Inflammatory macrophage treated with lipopolysaccharide for 1 hour (primary cell): ENCODE data around the gene MEGF9.
"Not testable (repeated sequence)": the region's sequence is repeated elsewhere in the genome, so short reads cannot be mapped to it uniquely, and the experiment has no call there.

ENCODE experiments used
- DNase-seq, 2 donors: peaks; one replicate each; pipeline ENCODE4 v3.0.0-alpha.2; 2020 to 2022

Gene MEGF9

DNA sequence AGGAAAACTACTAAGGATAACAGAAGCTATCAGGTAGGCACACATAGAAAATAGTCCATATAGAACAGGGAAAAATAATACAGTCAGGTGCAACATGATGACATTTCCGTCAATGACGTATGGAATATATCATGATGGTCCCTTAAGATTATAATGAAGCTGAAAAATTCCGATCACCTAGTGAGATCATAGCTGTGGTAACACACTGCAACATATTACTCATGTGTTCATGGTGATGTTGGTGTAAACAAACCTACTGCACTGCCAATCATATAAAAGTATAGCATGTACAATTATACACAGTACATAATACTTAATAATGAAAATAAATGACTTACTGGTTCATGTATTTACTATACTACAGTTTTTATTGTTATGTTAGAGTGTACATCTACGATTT is 60.0 kb downstream of the MEGF9 start:
- DNase-seq = no peak

DNA sequence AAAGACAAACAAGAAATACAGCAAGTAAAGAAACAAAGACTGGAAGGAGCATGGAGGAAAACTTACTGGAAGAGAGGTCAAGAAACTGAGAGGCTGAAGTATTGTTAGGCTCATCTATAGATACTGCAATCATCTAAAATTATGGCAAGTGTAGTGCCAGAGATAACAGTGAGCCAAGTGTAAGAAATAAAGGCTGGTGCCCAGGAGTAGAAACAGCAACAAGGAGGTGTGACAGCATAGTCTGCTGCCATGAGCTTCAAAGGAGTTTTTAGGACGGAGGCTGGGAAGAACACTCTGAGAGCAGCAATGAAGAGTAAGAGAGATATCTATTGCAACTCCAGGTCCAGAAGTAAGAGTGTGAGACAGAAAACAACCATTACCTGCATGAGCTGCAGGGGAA is 60.5 kb downstream of the MEGF9 start:
- DNase-seq = no peak

DNA sequence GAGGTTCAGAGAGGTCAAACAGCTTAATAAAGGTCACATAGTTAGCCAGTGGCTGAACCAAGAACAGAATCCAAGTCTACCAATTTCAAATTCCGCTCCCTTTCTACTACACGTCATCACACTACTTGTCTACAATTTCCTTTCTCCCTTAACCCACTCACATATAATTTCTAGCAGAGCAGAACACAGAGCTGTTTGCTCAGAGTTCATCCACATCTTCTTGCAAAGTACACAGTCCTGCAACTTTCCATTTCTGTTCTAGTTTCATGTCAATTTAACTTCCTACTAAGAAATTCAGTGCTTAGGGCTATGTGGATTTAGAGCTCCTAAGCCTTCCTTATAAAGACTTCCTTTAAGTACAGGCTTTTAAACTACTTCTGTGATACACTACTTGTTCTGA is 61.3 kb downstream of the MEGF9 start:
- peak; percentile 22 to 36 for DNase-seq

DNA sequence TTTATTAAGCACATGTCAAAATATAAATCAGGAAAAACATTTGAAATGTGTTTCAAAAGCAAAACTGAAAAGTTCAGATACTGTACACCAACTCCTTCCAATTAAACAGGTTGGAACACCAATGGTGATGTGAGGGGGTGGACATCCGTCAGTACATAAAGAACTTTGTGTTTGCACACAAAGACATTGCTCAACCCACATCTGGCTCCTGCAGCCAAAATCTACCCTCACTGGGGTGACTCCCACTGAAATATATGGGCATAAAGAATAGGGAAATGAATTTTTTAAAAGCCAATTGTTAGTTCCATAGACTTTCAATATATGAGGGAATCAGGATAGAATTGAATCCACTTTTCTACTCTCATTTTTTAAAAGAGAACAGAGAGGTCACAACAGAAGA is 63.9 kb downstream of the MEGF9 start:
- peak; percentile 35 for DNase-seq

DNA sequence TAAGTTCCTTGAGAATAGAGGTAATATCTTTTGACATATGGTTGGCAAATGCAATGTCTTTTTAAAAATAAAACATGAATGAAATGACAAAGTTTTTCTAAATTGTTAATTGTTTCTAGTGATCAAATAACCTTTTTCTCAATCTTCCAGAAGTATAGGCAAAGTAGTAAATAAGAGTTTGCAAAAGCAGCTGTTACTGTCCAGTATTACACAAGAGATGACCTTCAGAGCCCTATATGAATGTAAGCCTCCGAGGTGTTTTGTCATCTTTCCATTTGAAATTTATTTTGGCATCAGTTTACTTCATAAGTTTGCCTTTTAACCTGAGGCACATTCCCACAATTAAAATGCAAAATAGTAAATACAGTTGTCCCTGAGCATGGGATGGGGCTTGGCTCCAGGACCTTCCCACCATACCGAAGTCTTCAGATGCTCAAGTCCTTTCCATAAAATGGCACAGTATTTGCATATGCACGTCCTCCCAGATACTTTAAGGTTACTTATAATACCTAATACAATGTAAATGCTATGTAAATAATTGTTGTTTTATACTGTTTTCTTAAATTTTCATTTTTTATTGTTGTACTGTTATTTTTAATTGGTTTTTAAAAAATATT is 65.6 kb downstream of the MEGF9 start:
- no peak for DNase-seq

DNA sequence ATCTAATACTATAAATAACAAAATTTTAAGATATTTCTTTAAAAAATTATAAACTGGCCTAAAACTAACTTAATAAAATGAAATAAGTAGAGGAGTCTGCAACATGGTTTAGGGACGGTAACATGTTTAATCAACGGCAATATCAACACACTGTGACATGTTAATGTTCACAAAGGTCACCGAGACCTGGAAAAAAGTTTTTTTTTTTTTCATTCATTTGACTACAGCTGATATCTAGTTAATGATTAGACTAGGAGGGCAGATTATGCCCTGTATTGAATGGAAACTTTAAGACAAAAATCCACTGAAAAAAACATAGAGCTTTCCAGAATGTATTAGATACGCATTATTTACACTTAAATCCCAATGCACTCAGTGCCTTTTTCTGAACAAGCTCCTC is 67.3 kb downstream of the MEGF9 start:
- DNase-seq = no peak

DNA sequence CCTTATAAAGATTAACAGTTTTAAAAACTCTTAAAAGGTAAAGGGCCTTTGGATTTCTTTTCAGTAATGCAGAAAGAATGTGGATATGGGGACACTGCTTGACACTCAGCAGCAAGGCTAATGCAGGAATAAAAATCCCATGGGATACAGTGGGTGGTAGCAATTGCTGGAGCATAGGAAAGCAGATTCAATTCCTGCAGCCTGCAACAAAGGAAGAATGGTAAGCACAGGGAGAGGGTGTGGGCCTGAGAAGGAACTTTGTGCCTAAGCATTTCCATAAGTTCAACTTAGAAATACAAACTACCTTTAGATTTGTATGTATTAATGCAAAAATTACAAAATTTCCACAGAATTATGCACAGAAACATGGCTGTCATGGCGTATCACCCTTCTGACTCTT is 68.5 kb downstream of the MEGF9 start:
- DNase-seq = no peak

DNA sequence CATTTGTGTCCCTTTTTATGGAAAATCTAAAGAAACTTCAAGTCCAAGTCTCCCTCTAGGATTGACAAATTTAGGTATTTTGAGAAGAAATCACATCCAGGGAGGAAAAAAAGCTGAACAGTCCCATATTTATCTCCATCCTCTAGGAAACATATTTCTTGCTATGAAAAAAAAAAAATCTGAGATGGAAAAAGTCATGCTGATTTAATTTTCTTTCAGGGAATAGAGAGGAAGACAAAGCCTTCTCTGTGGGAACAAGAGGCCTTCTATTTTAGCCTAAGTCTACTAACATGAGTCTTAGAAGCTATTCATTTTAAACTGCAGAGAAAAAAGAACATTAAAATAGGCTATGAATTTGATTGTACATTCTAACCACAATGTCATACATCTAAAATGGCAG is 71.2 kb downstream of the MEGF9 start:
- no peak for DNase-seq

DNA sequence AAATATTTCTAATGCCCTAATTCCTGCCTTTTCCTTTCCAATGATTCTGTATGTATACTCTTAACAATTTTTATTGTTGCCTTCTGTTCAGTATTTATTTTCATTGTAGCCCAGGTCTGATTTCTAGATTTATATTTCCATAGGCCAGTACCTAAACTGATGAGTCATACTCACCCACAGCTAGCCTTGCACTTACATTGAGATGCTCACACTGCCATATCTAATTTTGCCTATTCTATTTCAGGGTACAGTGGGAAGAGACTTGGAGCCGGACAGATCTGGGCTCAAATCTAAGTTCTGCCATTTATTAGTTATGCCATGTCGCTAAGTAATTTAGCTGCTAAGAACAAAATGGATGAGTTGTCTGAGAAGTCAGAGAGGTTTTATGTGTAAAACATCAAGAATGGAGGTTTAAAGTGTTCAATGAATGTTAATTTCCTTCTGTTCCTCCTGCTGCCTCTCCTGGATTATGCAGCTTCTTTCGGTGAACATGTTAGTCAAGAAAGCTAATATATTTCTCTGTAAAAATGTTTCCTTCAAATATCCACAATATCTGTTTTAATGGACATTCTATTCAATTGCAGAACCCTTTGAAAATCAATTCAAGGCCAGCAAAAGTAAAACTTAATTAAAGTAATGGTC is 72.0 kb downstream of the MEGF9 start:
- DNase-seq = no peak

DNA sequence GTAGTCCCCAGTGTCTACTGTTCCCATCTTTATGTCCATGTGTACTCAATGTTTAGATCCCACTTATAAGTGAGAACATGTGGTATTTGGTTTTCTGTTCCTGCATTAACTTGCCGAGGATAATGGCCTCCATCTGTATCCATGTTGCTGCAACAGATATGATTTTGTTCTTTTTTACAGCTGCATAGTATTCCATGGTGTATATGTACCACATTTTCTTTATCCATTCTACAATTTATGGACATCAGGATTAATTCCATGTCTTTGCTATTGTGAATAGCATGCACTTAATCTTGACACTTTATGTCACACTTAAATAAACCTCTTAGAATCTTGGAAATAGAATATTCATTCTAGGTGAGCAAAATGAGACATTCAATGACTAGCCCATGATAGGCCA is 73.4 kb downstream of the MEGF9 start:
- DNase-seq = not testable (repeated sequence)

DNA sequence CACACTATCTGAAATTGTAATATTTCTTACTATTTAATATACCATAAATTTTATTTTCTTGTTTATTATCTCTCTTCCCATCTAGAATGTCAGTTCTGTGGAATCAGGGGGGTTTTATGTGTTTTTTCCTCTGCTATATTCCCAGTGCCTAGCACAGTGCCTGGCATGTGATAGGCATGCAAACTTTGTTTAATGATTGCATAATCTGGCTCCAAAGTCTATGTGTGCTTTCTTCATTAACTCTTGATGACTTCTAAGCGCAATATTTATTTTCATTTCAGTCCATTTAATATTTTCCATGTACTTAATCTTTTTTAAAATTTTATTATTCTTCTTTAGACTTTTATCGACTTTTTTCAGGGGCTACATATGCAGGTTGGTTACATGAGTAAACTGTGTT is 73.9 kb downstream of the MEGF9 start:
- DNase-seq = no peak

DNA sequence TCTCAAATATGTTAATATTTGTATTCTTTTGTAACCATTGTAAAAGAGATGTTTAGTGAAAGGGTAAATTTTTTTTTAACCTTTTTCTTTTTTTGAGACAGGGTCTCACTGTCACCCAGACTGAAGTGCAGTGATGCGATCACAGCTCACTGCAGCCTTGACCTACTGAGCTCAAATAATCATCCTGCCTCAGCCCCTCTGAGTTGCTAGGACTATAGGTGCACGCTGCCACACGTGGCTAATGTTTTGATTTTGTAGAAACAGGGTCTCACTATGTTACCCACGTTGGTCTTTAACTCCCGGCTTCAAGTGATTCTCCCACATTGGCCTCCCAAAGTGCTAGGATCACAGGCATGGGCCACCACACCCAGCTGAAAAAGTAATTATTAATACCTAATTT is 76.4 kb downstream of the MEGF9 start:
- DNase-seq = no peak

DNA sequence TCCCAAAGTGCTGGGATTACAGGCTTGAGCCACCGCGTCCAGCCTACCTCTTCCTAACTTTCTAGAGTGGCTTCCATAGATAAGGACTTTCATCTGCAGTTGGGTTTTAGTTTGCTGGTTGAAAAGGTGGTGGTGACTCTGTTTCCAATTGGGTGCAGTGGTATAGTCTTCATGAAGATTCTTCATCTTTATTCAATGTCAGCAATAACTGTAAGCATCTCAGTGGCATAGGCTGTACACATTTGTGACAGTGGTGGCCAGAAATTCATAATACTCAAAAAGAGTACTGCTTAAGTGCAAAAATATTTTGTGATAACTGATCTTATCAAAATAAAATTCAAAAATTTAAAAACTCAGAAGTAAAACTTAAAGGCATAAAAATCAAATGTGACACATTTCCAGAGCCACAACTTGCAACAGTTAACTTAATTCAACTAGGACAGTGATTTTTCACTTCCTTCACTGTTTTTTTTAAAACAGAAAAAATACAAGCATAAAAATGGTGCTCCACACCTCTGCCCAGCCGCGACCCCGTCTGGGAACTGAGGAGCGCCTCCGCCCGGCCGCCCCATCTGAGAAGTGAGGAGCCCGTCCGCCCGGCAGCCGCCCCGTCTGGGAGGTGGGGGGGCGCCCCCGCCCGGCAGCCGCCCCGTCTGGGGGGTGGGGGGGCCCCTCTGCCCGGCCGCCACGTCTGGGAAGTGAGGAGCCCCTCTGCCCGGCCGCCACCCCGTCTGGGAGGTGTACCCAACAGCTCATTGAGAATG is 77.9 kb downstream of the MEGF9 start:
- DNase-seq = no peak

DNA sequence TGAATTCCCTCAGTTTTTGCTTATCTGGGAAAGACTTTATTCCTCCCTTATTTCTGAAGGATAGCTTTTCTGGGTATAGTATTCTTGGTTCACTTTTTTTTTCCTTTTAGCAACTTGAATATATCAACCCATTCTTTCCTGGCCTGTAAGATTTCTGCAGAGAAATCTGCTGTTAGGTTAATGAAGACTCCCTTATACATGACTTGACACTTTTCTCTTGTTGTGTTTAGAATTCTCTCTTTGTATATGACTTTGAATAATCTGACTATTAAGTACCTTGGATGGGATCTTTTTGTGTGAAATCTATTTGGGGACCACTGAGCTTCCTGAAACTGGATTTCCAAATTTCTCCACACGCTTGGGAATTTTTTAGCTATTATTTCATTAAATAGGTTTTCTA is 79.3 kb downstream of the MEGF9 start:
- DNase-seq = no peak

DNA sequence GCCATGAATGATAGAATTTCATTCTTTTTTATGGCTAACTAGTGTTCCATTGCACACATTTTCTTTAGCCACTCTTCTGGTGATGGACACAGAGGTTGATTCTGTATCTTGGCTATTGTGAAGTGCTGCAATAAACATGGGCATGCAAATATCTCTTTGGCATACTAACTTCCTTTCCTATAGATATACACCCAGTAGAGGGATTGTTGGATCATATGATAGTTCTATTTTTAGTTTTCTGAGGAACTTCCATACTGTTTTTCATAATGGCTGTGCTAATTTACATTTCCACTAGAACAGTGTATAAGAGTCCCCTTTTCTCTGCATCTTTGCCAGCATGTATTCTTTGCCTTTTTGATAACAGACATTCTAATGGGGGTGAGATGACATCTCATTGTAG is 83.9 kb downstream of the MEGF9 start:
- peak; percentile 64 to 81 for DNase-seq

DNA sequence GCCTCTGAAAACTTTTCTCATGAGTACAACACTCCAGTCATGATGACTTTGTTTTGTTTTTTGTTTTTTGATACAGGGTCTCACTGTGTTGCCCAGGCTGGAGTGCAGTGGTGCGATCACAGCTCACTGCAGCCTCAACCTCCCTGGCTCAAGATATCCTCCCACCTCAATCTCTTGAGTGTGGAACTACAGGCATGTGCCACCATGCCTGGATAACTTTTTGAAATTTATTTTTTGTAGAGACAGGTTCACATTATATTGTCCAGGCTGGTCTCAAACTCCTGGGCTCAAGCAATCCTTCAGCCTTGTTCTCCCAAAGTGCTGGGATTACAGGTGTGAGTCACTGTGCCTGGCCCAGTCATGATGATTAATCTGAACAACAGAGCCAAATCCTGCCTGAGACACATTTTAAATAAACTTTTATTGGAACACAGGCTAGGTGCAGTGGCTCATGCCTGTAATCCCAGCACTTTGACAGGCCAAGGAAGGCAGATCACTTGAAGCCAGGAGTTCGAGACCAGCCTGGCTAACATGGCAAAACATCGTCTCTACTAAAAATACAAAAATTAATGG is 85.3 kb downstream of the MEGF9 start:
- not testable (repeated sequence) for DNase-seq

DNA sequence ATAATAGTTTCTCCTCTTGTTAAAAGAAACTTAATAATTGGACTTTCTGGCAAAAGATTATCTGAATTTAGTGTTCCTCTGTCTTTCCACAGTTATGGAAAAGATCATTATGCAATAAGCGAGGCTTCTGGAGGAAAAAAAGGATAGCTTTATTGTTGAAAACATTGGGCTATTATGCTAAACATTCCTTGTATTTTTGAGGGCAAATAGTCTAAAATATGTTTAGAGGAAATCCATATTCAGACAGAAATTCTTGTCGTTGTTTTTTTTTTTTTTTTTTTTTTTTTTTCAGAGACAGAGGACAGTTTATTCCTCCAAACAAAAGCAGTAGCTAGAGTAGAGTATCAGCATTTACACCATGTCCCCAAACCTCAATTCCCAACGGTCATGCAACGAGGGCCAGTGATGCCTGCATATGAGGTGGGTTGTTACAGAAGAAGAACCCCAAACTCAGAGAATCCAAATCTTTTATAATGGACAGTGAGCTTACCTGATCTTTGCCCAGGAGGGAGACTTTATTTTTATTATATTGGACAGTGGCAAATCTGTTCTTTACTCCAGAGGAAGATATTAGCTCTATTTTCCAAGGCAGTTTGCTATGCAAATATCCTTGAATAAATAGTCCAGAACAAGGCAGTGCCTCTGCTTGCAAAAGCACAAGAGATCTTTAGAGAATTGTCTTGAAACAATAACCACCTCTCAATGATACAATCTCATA is 85.9 kb downstream of the MEGF9 start:
- DNase-seq = no peak

DNA sequence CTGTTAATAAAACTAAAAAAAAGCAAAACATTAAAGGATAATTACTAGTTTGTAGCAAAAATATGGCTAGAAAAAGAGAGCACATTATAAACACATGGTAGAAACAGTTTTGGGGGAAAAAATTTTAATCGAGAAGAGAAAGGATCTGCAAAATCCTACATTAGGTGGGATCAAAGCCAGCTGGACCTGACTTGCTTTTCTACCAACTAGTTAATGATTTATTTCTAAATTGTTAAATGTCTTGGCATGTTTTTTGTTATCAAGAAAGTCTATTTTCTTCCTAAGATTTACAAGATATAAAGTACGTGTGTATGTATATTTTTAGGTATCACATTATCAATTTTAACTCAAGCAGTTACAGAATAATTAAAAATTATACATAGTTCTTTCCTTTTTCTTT is 87.2 kb downstream of the MEGF9 start:
- no peak for DNase-seq

DNA sequence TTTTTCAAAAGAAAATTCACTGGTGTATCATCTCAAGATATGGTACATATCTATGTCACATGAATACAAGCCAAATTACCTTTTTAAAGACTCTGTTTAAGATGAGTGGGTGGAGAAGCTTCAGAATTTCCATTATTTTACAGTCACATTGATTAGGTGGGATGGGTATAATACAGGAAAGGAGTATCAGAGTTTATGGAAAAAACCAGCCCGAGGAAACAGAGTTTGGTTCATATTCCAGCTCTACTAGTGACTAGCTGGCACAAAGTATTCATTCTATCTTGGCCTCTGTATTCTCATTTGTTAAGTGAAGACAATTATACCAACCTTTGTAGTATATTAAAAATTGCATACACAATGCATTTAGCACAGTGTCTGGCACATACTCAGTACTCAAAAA is 87.8 kb downstream of the MEGF9 start:
- DNase-seq = no peak

DNA sequence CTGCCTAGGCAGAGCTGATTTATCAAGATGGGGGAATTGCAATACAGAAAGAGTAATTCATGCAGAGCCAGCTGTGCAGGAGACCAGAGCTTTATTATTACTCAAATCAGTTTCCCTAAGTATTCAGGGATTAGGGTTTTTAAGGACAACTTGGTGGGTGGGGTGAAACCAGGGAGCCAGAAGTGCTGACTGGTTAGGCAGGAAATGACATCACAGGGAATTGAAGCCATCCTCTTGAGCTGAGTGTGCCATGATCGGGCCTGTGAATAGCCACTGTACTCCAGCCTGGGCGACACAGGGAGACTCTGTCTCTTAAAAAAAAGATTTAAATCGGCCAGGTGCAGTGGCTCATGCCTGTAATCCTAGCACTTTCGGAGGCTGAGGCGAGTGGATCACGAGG is 89.0 kb downstream of the MEGF9 start:
- peak; percentile 34 to 39 for DNase-seq

DNA sequence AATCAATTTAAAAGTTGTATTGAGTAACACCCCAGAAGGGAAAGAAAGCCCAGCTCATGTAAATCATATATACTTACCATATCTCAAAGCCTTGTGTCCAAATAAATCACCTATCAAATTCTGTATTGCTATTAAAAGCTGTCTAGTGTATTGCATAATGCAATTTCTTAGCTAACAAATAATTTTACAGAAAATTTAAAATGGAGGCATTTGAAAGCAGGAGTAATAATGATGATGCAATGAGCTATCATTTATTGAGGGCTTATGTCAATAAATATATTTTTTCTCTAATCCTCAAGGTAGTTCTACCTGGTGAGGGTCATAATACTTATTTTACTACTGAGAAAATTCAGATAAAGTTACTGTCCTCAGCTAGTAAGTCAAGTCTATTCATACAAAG is 91.5 kb downstream of the MEGF9 start:
- DNase-seq = no peak

DNA sequence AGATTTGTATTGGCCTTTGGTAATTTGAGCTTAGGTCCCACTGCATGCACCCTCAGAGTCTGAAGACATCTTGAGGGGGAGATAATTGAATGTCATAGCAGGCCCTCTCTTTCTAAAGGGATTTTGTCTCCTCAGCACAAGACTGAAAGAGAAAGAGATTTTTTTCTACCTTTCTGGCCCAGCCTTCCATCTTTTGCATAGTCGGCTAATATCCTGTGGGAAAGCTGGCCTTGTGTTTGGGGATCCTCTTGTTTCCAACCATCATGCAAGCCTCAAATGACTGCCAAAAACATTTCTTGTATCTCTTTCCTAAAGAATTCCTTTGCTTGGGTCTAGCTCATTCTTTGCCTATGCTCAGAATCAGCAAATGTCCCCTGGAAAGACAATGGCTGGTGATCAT is 92.3 kb downstream of the MEGF9 start:
- DNase-seq = no peak
